ENCODE results near the gene HOXC10.

HOXC10 gene

GRCh38 chr12:54029529-54030441, 44.8 kb downstream of the HOXC10 start:
- DNase-seq (ENCODE audit: low read depth in 2 of 2) = no peak

- DNase-seq (ENCODE audit: low read depth in 2 of 2) = no peak
These were observed 45.5 kb downstream of the HOXC10 start for GRCh38 chr12:54030442-54030801.

- no peak for DNase-seq (ENCODE audit: low read depth in 2 of 2)
These were observed 46.0 kb downstream of the HOXC10 start for GRCh38 chr12:54030889-54031471.

GRCh38 chr12:54031480-54031879, 46.5 kb downstream of the HOXC10 start:
- DNase-seq (ENCODE audit: low read depth in 2 of 2) = no peak

GRCh38 chr12:54032086-54032619, 47.2 kb downstream of the HOXC10 start:
- no peak for DNase-seq (ENCODE audit: low read depth in 2 of 2)

- peak in 1 of 2 donors; percentile 48 for DNase-seq (ENCODE audit: low read depth in 2 of 2)
These were observed 47.7 kb downstream of the HOXC10 start, which contains the start of gene HOXC5 for GRCh38 chr12:54032627-54033100. HOXC5 (plus strand) TSS chr12:54033050; CDS start chr12:54033123, 73 bp downstream.

- no peak for DNase-seq (ENCODE audit: low read depth in 2 of 2)
These were observed 48.4 kb downstream of the HOXC10 start for GRCh38 chr12:54033106-54033979.

GRCh38 chr12:54033980-54034784, 49.2 kb downstream of the HOXC10 start:
- no peak for DNase-seq (ENCODE audit: low read depth in 2 of 2)

- no peak for DNase-seq (ENCODE audit: low read depth in 2 of 2)
These were observed 49.9 kb downstream of the HOXC10 start for GRCh38 chr12:54034785-54035310.

- no peak for DNase-seq (ENCODE audit: low read depth in 2 of 2)
These were observed 50.8 kb downstream of the HOXC10 start for GRCh38 chr12:54035568-54036264.

- no peak for DNase-seq (ENCODE audit: low read depth in 2 of 2)
These were observed 51.8 kb downstream of the HOXC10 start for GRCh38 chr12:54036620-54037359.

- DNase-seq (ENCODE audit: low read depth in 2 of 2) = no peak
These were observed 52.7 kb downstream of the HOXC10 start for GRCh38 chr12:54037360-54038283.

GRCh38 chr12:54038284-54038870, 53.4 kb downstream of the HOXC10 start:
- DNase-seq (ENCODE audit: low read depth in 2 of 2) = no peak

GRCh38 chr12:54038871-54039414, 54.0 kb downstream of the HOXC10 start:
- no peak for DNase-seq (ENCODE audit: low read depth in 2 of 2)

- no peak for DNase-seq (ENCODE audit: low read depth in 2 of 2)
These were observed 54.6 kb downstream of the HOXC10 start for GRCh38 chr12:54039417-54040147.
